ENCODE data around the gene SYT9.

SYT9 gene

GRCh38 chr11:7451952-7452494, 200.3 kb downstream of the SYT9 start:
- H3K36me3 ChIP-seq (ENCODE audit: control insufficient read depth, insufficient read depth, low read length), result no peaks in the 10 kb centered on the region
- H3K4me1 ChIP-seq (ENCODE audit: control insufficient read depth, insufficient read depth, low read length), result peaks cover 12% of the 10 kb centered on the region
- no peak overlapping the region for H3K4me3 ChIP-seq (ENCODE audit: insufficient read depth, low read depth, low read length)
- no peak overlapping the region for H3K27ac ChIP-seq (ENCODE audit: insufficient read depth, low read depth, low read length, poor library complexity, severe bottlenecking)
- H3K27me3 ChIP-seq (ENCODE audit: control insufficient read depth, insufficient read depth, low read length, poor library complexity, severe bottlenecking), result no peaks in the 10 kb centered on the region
- 85 to 89% methylated on average over 1 of the region's 1 CpG for WGBS, 2 experiments
- H3K9me3 ChIP-seq (ENCODE audit: control insufficient read depth, low read length), result no peaks in the 10 kb centered on the region

- no peak overlapping the region for H3K27ac ChIP-seq (ENCODE audit: insufficient read depth, low read depth, low read length, poor library complexity, severe bottlenecking)
- H3K27me3 ChIP-seq (ENCODE audit: control insufficient read depth, insufficient read depth, low read length, poor library complexity, severe bottlenecking), result no peaks in the 10 kb centered on the region
- H3K4me1 ChIP-seq (ENCODE audit: control insufficient read depth, insufficient read depth, low read length), result peaks cover 12% of the 10 kb centered on the region
- 84 to 90% methylated on average over 2 of the region's 2 CpGs for WGBS, 2 experiments
- no peak overlapping the region for H3K4me3 ChIP-seq (ENCODE audit: insufficient read depth, low read depth, low read length)
- H3K36me3 ChIP-seq (ENCODE audit: control insufficient read depth, insufficient read depth, low read length), result no peaks in the 10 kb centered on the region
- H3K9me3 ChIP-seq (ENCODE audit: control insufficient read depth, low read length), result no peaks in the 10 kb centered on the region
These were observed 203.2 kb downstream of the SYT9 start for GRCh38 chr11:7454854-7455253.

- no peaks in the 10 kb centered on the region for H3K9me3 ChIP-seq (ENCODE audit: control insufficient read depth, low read length)
- no peak overlapping the region for H3K27ac ChIP-seq (ENCODE audit: insufficient read depth, low read depth, low read length, poor library complexity, severe bottlenecking)
- WGBS, 2 experiments, result 82 to 91% methylated on average over 1 of the region's 1 CpG
- no peaks in the 10 kb centered on the region for H3K4me1 ChIP-seq (ENCODE audit: control insufficient read depth, insufficient read depth, low read length)
- no peaks in the 10 kb centered on the region for H3K27me3 ChIP-seq (ENCODE audit: control insufficient read depth, insufficient read depth, low read length, poor library complexity, severe bottlenecking)
- no peak overlapping the region for H3K4me3 ChIP-seq (ENCODE audit: insufficient read depth, low read depth, low read length)
- H3K36me3 ChIP-seq (ENCODE audit: control insufficient read depth, insufficient read depth, low read length), result no peaks in the 10 kb centered on the region
These were observed 205.5 kb downstream of the SYT9 start for GRCh38 chr11:7457211-7457610.

GRCh38 chr11:7462706-7463105, 211.0 kb downstream of the SYT9 start:
- H3K36me3 ChIP-seq (ENCODE audit: control insufficient read depth, insufficient read depth, low read length), result no peaks in the 10 kb centered on the region
- 88 to 91% methylated on average over 1 of the region's 1 CpG for WGBS, 2 experiments
- H3K27ac ChIP-seq (ENCODE audit: insufficient read depth, low read depth, low read length, poor library complexity, severe bottlenecking), result no peak overlapping the region
- H3K4me3 ChIP-seq (ENCODE audit: insufficient read depth, low read depth, low read length), result no peak overlapping the region
- no peaks in the 10 kb centered on the region for H3K9me3 ChIP-seq (ENCODE audit: control insufficient read depth, low read length)
- H3K27me3 ChIP-seq (ENCODE audit: control insufficient read depth, insufficient read depth, low read length, poor library complexity, severe bottlenecking), result no peaks in the 10 kb centered on the region
- H3K4me1 ChIP-seq (ENCODE audit: control insufficient read depth, insufficient read depth, low read length), result no peaks in the 10 kb centered on the region

GRCh38 chr11:7467652-7468051, 215.9 kb downstream of the SYT9 start:
- Histone ChIP-seq H3K27ac (ENCODE audit: insufficient read depth, low read depth, low read length, poor library complexity, severe bottlenecking) (no peak overlapping the region), H3K27me3 (ENCODE audit: control insufficient read depth, insufficient read depth, low read length, poor library complexity, severe bottlenecking) (no peaks in the 10 kb centered on the region), H3K4me1 (ENCODE audit: control insufficient read depth, insufficient read depth, low read length) (no peaks in the 10 kb centered on the region), H3K4me3 (ENCODE audit: insufficient read depth, low read depth, low read length) (no peak overlapping the region), H3K36me3 (ENCODE audit: control insufficient read depth, insufficient read depth, low read length) (no peaks in the 10 kb centered on the region), H3K9me3 (ENCODE audit: control insufficient read depth, low read length) (no peaks in the 10 kb centered on the region)
- WGBS, 2 experiments, result 92 to 94% methylated on average over 2 of the region's 2 CpGs

GRCh38 chr11:7469351-7469865, 217.7 kb downstream of the SYT9 start:
- Histone ChIP-seq H3K4me1 (ENCODE audit: control insufficient read depth, insufficient read depth, low read length) (no peaks in the 10 kb centered on the region), H3K36me3 (ENCODE audit: control insufficient read depth, insufficient read depth, low read length) (no peaks in the 10 kb centered on the region), H3K27me3 (ENCODE audit: control insufficient read depth, insufficient read depth, low read length, poor library complexity, severe bottlenecking) (no peaks in the 10 kb centered on the region), H3K4me3 (ENCODE audit: insufficient read depth, low read depth, low read length) (no peak overlapping the region), H3K27ac (ENCODE audit: insufficient read depth, low read depth, low read length, poor library complexity, severe bottlenecking) (no peak overlapping the region), H3K9me3 (ENCODE audit: control insufficient read depth, low read length) (no peaks in the 10 kb centered on the region)
- WGBS, 2 experiments, result 95 to 96% methylated on average over 5 of the region's 5 CpGs

GRCh38 chr11:7471071-7471470, 219.4 kb downstream of the SYT9 start:
- Histone ChIP-seq H3K9me3 (ENCODE audit: control insufficient read depth, low read length) (no peaks in the 10 kb centered on the region), H3K27ac (ENCODE audit: insufficient read depth, low read depth, low read length, poor library complexity, severe bottlenecking) (no peak overlapping the region), H3K4me1 (ENCODE audit: control insufficient read depth, insufficient read depth, low read length) (no peaks in the 10 kb centered on the region), H3K27me3 (ENCODE audit: control insufficient read depth, insufficient read depth, low read length, poor library complexity, severe bottlenecking) (no peaks in the 10 kb centered on the region), H3K4me3 (ENCODE audit: insufficient read depth, low read depth, low read length) (no peak overlapping the region), H3K36me3 (ENCODE audit: control insufficient read depth, insufficient read depth, low read length) (no peaks in the 10 kb centered on the region)
- 93 to 95% methylated on average over 4 to 7 of the region's 7 CpGs for WGBS, 2 experiments

- 51 to 52% methylated on average over 1 of the region's 1 CpG for WGBS, 2 experiments
- Histone ChIP-seq H3K36me3 (ENCODE audit: control insufficient read depth, insufficient read depth, low read length) (no peaks in the 10 kb centered on the region), H3K27ac (ENCODE audit: insufficient read depth, low read depth, low read length, poor library complexity, severe bottlenecking) (no peak overlapping the region)
These were observed 222.0 kb downstream of the SYT9 start for GRCh38 chr11:7473717-7474116.

GRCh38 chr11:7480113-7480512, 228.4 kb downstream of the SYT9 start:
- Histone ChIP-seq H3K27me3 (ENCODE audit: control insufficient read depth, insufficient read depth, low read length, poor library complexity, severe bottlenecking) (no peaks in the 10 kb centered on the region), H3K27ac (ENCODE audit: insufficient read depth, low read depth, low read length, poor library complexity, severe bottlenecking) (no peak overlapping the region), H3K4me3 (ENCODE audit: insufficient read depth, low read depth, low read length) (no peak overlapping the region), H3K9me3 (ENCODE audit: control insufficient read depth, low read length) (no peaks in the 10 kb centered on the region), H3K4me1 (ENCODE audit: control insufficient read depth, insufficient read depth, low read length) (no peaks in the 10 kb centered on the region), H3K36me3 (ENCODE audit: control insufficient read depth, insufficient read depth, low read length) (no peaks in the 10 kb centered on the region)
- WGBS, 2 experiments, result 67 to 76% methylated on average over 2 of the region's 2 CpGs

More at GRCh38 chr11:7473717-7474116, 222.0 kb downstream of the SYT9 start:
- no peaks in the 10 kb centered on the region for H3K27me3 ChIP-seq (ENCODE audit: control insufficient read depth, insufficient read depth, low read length, poor library complexity, severe bottlenecking)
- no peaks in the 10 kb centered on the region for H3K9me3 ChIP-seq (ENCODE audit: control insufficient read depth, low read length)
- H3K4me1 ChIP-seq (ENCODE audit: control insufficient read depth, insufficient read depth, low read length), result no peaks in the 10 kb centered on the region
- no peak overlapping the region for H3K4me3 ChIP-seq (ENCODE audit: insufficient read depth, low read depth, low read length)

- Histone ChIP-seq H3K4me3 (ENCODE audit: insufficient read depth, low read depth, low read length) (no peak overlapping the region), H3K4me1 (ENCODE audit: control insufficient read depth, insufficient read depth, low read length) (no peaks in the 10 kb centered on the region), H3K27ac (ENCODE audit: insufficient read depth, low read depth, low read length, poor library complexity, severe bottlenecking) (no peak overlapping the region), H3K27me3 (ENCODE audit: control insufficient read depth, insufficient read depth, low read length, poor library complexity, severe bottlenecking) (no peaks in the 10 kb centered on the region), H3K9me3 (ENCODE audit: control insufficient read depth, low read length) (no peaks in the 10 kb centered on the region), H3K36me3 (ENCODE audit: control insufficient read depth, insufficient read depth, low read length) (no peaks in the 10 kb centered on the region)
- 86 to 95% methylated on average over 3 of the region's 3 CpGs for WGBS, 2 experiments
These were observed 232.4 kb downstream of the SYT9 start for GRCh38 chr11:7484131-7484530.

- WGBS, 2 experiments, result 57 to 62% methylated on average over 3 of the region's 3 CpGs
- H3K4me3 ChIP-seq (ENCODE audit: insufficient read depth, low read depth, low read length), result no peak overlapping the region
- H3K4me1 ChIP-seq (ENCODE audit: control insufficient read depth, insufficient read depth, low read length), result no peaks in the 10 kb centered on the region
- no peaks in the 10 kb centered on the region for H3K27me3 ChIP-seq (ENCODE audit: control insufficient read depth, insufficient read depth, low read length, poor library complexity, severe bottlenecking)
- no peaks in the 10 kb centered on the region for H3K36me3 ChIP-seq (ENCODE audit: control insufficient read depth, insufficient read depth, low read length)
- no peak overlapping the region for H3K27ac ChIP-seq (ENCODE audit: insufficient read depth, low read depth, low read length, poor library complexity, severe bottlenecking)
- H3K9me3 ChIP-seq (ENCODE audit: control insufficient read depth, low read length), result no peaks in the 10 kb centered on the region
These were observed 232.9 kb downstream of the SYT9 start for GRCh38 chr11:7484645-7485044.

Measured in ectodermal cell (in vitro differentiated cells).